22Rv1 (cell line): Measurements from ENCODE around the gene ZNF800.

ENCODE experiments used
- CTCF ChIP-seq: fragments of 450-650 bp; IDR thresholded peaks from 2 replicates; pipeline ENCODE4 v1.5.1; 2017; ENCODE audit warnings: mild to moderate bottlenecking
- ZFX ChIP-seq: fragments of 450-650 bp; IDR thresholded peaks from 2 replicates; pipeline ENCODE4 v1.6.1; 2017; ENCODE audit warnings: antibody characterized with exemption, borderline replicate concordance

DNA sequence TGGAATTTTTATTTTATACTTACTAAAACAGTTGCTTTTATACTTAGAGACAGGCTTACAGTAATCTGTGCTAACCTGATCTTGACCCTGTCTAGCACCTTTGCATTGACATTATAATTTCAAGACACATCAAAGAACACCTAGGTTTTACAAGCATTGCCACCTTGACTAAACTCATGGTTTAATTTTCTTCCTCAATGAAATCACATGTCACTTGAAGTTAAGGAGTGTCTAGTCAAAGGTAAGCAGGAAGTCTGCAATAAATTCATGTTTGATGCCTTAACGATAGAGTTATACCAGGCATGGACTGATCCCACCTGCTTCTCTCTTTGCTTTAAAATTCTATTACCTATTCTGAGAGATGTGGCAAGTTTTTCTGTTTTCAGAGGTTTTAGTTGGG, 62.4 kb downstream of the ZNF800 start:
- TF ChIP-seq CTCF = no peak
- TF ChIP-seq ZFX = no peak
